Sigmoid colon (tissue), 7 donors: ENCODE data around the gene ESPNL. TPM values are rescaled to one million over a fixed set of nuclear protein-coding genes. Genes with fewer than 3 reads are reported as not detected.

Experiments
- DNase-seq: peaks from one replicate; pipeline ENCODE4 v3.0.0-alpha.2; 2019
- H3K27ac ChIP-seq, 4 donors: fragments of 200-600 bp; sonication (generic); one replicate each; pipeline ENCODE4 v1.5.1; 2016 to 2019; ENCODE audit warnings: mild to moderate bottlenecking in 1 of 4
- H3K27me3 ChIP-seq, 3 donors: fragments of 200-600 bp; sonication (generic); one replicate each; pipeline ENCODE4 v1.5.1; 2019; ENCODE audit warnings: mild to moderate bottlenecking in 1 of 3
- H3K36me3 ChIP-seq, 4 donors: fragments of 200-600 bp; sonication (generic); one replicate each; pipeline ENCODE4 v1.5.1; 2016 to 2019
- H3K4me1 ChIP-seq, 4 donors: fragments of 200-600 bp; sonication (generic); one replicate each; pipeline ENCODE4 v1.5.1; 2017 to 2019
- H3K4me3 ChIP-seq, 4 donors: fragments of 200-600 bp; sonication (generic); one replicate each; pipeline ENCODE4 v1.5.1; 2017 to 2019; ENCODE audit warnings: mild to moderate bottlenecking in 2 of 4, moderate library complexity in 1 of 4
- H3K9me3 ChIP-seq, 4 donors: fragments of 200-600 bp in 3 of 4; sonication (generic) in 3 of 4; one replicate each; pipeline versions ENCODE4 v1.5.1 to v1.6.1; 2013 to 2019
- CTCF ChIP-seq, 4 experiments: fragments of 450-650 bp in 3 of 4; fragments of 200-600 bp in 1 of 4; IDR thresholded peaks; one replicate each; pipeline ENCODE4 v1.5.1; 2016 to 2019; ENCODE audit warnings: antibody characterized with exemption in 4 of 4, mild to moderate bottlenecking in 3 of 4, moderate library complexity in 2 of 4
- EP300 ChIP-seq, 4 donors: sonication (generic); formaldehyde crosslinking; IDR thresholded peaks; one replicate each; pipeline ENCODE4 v1.6.1; 2017; ENCODE audit warnings: antibody characterized with exemption in 4 of 4
- POLR2A ChIP-seq, 2 donors: fragments of 450-650 bp; IDR thresholded peaks; one replicate each; pipeline ENCODE4 v1.6.1; 2016; ENCODE audit warnings: antibody characterized with exemption in 2 of 2, mild to moderate bottlenecking in 2 of 2, moderate library complexity in 2 of 2
- POLR2AphosphoS5 ChIP-seq, 4 donors: sonication (generic); formaldehyde crosslinking; IDR thresholded peaks; one replicate each; pipeline ENCODE4 v1.6.1; 2017; ENCODE audit warnings: antibody characterized with exemption in 4 of 4
- WGBS, 2 donors: extraction: QIAGEN DNeasy Blood & Tissue Kit; methylation state at CpG; one replicate each; pipeline ENCODE4 v1.1.7; 2013; 5-methylcytosine and 5-hydroxymethylcytosine counted together
- intact Hi-C: fragments of 100-400 bp; cut with DNase I; formaldehyde crosslinking; loops from one replicate; pipeline ENCODE4 v1.15.1; 2023
- polyA plus RNA-seq, 3 donors: library from polyadenylated mRNA; stranded (reverse); fragments of 200-250 nt; gene quantifications; one replicate each; pipeline ENCODE4 v1.2.3, GENCODE V29; 2013
- total RNA-seq, 4 donors: library from RNA; depleted of rRNA; stranded (reverse); fragments of >200 nt; gene quantifications; one replicate each; pipeline ENCODE4 v1.1.0, GENCODE V29; 2016
- donor health status: healthy with polysubstance abuse.
- donor health status: Bipolar disorder and iron deficiency.
- donor health status: healthy.

Gene ESPNL
- total and polyA plus RNA-seq, 7 donors: 0.36 to 2.0 (median 0.58) TPM; not detected in 3

GRCh38 chr2:238119756-238120462, 19.8 kb downstream of the ESPNL start:
- WGBS, 2 donors: 27 to 51% methylated on average over 15 of the region's 15 CpGs
- intact Hi-C loops: no loop called here

GRCh38 chr2:238120463-238121298, 20.5 kb downstream of the ESPNL start:
- Histone ChIP-seq H3K4me3 (no peak overlapping the region), H3K9me3 (no peaks in the 10 kb centered on the region), H3K27me3 (peaks cover 0 to 4% (median 4%) of the 10 kb centered on the region in 3 donors), H3K27ac (no peak overlapping the region), H3K4me1 (no peaks in the 10 kb centered on the region), H3K36me3 (no peaks in the 10 kb centered on the region)
- intact Hi-C loops: no loop called here
- no peak for DNase-seq
- TF ChIP-seq POLR2AphosphoS5 (IDR thresholded peaks at IDR 0.05): no peak
- 35 to 48% methylated on average over 30 of the region's 30 CpGs for WGBS, 2 donors

More at GRCh38 chr2:238119756-238120462, 19.8 kb downstream of the ESPNL start:
- TF ChIP-seq POLR2AphosphoS5 (IDR thresholded peaks at IDR 0.05) (no peak), EP300 (IDR thresholded peaks at IDR 0.05) (no peak), CTCF (IDR thresholded peaks at IDR 0.05) (no peak), POLR2A (IDR thresholded peaks at IDR 0.05) (no peak)
- DNase-seq: no peak
- Histone ChIP-seq H3K27me3 (peaks cover 0 to 4% (median 4%) of the 10 kb centered on the region in 3 donors), H3K36me3 (no peaks in the 10 kb centered on the region), H3K9me3 (no peaks in the 10 kb centered on the region), H3K4me1 (no peaks in the 10 kb centered on the region), H3K4me3 (no peak overlapping the region), H3K27ac (no peak overlapping the region)

DNA sequence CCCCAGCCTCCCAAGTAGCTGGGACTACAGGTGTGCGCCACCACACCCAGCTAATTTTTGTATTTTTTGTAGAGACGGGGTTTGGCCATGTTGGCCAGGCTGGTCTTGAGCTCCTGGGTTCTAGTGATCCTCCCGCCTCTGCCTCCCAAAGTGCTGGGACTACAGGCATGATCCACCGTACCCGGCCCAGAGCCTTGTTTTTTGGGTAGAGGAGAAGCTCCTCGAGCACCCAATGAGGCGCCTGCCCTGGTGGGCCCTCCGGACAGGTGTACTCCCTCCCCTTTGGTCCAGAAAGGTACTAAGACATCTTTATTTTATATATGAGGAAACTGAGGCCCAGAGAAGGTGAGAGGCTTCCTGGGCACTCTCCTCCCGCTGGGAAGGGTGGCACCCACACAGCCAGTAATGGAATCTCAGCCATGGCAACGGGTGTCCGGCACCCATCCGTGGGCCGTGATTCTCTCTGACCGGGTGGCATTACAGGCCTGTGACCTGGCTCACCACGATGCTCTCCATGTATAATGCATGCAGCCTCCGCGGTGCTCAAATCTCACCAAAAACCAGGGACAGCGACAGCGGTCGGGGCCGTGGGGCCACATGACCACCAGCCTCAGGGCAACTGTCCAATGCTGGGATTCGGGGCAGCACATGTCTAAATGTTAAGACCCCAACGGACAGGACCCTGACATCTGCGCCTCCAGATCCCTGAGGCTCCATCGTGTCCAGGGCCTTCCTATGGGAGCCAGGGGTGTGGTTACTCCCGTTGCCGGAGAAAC, 21.6 kb downstream of the ESPNL start:
- no peak overlapping the region for H3K27ac ChIP-seq
- peaks cover 0 to 4% (median under 1%) of the 10 kb centered on the region in 3 donors for H3K27me3 ChIP-seq
- no peak for TF ChIP-seq POLR2AphosphoS5 (IDR thresholded peaks at IDR 0.05)
- no peak for TF ChIP-seq POLR2A (IDR thresholded peaks at IDR 0.05)
- TF ChIP-seq CTCF (IDR thresholded peaks at IDR 0.05): no peak
- DNase-seq: no peak
- H3K9me3 ChIP-seq: no peaks in the 10 kb centered on the region
- 86 to 92% methylated on average over 27 of the region's 27 CpGs for WGBS, 2 donors
- H3K4me3 ChIP-seq: no peak overlapping the region
- intact Hi-C loops: no loop called here
- no peaks in the 10 kb centered on the region for H3K36me3 ChIP-seq
- no peaks in the 10 kb centered on the region for H3K4me1 ChIP-seq

GRCh38 chr2:238122287-238123217, 22.4 kb downstream of the ESPNL start:
- Histone ChIP-seq H3K36me3 (no peaks in the 10 kb centered on the region), H3K9me3 (no peaks in the 10 kb centered on the region), H3K27ac (no peak overlapping the region), H3K27me3 (peaks cover 0 to 2% (median 0%) of the 10 kb centered on the region in 3 donors), H3K4me1 (peaks cover 0 to 8% (median 3%) of the 10 kb centered on the region in 4 donors), H3K4me3 (no peak overlapping the region)
- WGBS, 2 donors: 86 to 88% methylated on average over 29 of the region's 29 CpGs
- TF ChIP-seq CTCF (IDR thresholded peaks at IDR 0.05) (no peak), POLR2AphosphoS5 (IDR thresholded peaks at IDR 0.05) (no peak), EP300 (IDR thresholded peaks at IDR 0.05) (no peak), POLR2A (IDR thresholded peaks at IDR 0.05) (no peak)
- no peak for DNase-seq
- intact Hi-C loops: no loop called here
